Ishikawa (cell line): ENCODE results near the gene C2CD2.

ENCODE experiments used
- CEBPB ChIP-seq: IDR thresholded peaks from 2 replicates; pipeline ENCODE4 v1.6.1; 2012
- EP300 ChIP-seq: IDR thresholded peaks from 2 replicates; pipeline ENCODE4 v1.6.1; 2012; ENCODE audit warnings: borderline replicate concordance
- FOXM1 ChIP-seq: IDR thresholded peaks from 2 replicates; pipeline ENCODE4 v1.6.1; 2012; ENCODE audit warnings: low read depth, borderline replicate concordance
- NFIC ChIP-seq: IDR thresholded peaks from 2 replicates; pipeline ENCODE4 v1.6.1; 2012
- RAD21 ChIP-seq: IDR thresholded peaks from 2 replicates; pipeline ENCODE4 v1.6.1; 2012; ENCODE audit warnings: low read depth
- REST ChIP-seq: IDR thresholded peaks from 2 replicates; pipeline ENCODE4 v1.6.1; 2012; ENCODE audit warnings: low read depth, mild to moderate bottlenecking
- TAF1 ChIP-seq: IDR thresholded peaks from 2 replicates; pipeline ENCODE4 v1.6.1; 2012; ENCODE audit warnings: low read depth, mild to moderate bottlenecking
- TEAD4 ChIP-seq: IDR thresholded peaks from 2 replicates; pipeline ENCODE4 v1.6.1; 2012
- USF1 ChIP-seq: IDR thresholded peaks from 2 replicates; pipeline ENCODE4 v1.6.1; 2012
- YY1 ChIP-seq: IDR thresholded peaks from 2 replicates; pipeline ENCODE4 v1.6.1; 2012; ENCODE audit warnings: low read depth
- ZBTB7A ChIP-seq: IDR thresholded peaks from 2 replicates; pipeline ENCODE4 v1.6.1; 2012; ENCODE audit warnings: low read depth
- TF ChIP-seq, protein P1 (sequence below): IDR thresholded peaks from 2 replicates; pipeline ENCODE4 v1.6.1; 2012

DNA sequence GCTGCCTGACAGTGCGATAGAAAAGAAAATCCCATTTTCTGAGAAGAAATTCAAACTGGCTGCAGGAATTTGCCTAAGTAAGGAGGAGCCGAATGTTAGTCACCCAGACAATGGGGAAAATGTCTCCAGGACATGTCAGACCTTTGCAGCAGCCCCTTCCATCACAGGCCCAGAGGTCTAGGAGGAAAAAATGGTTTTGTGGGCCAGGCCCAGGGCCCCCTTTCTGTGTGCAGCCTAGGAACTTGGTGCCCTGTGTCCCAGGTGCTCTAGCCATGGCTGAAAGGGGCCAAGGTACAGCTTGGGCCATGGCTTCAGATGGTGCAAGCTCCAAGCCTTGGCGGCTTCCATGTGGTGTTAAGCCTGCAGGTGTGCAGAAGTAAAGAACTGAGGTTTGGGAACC lies 41.8 kb upstream of the C2CD2 start:
- no peak for TF ChIP-seq YY1
- no peak for TF ChIP-seq REST
- TF ChIP-seq, protein P1, sequence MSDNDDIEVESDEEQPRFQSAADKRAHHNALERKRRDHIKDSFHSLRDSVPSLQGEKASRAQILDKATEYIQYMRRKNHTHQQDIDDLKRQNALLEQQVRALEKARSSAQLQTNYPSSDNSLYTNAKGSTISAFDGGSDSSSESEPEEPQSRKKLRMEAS: no peak
- TF ChIP-seq TAF1: no peak
- TF ChIP-seq CEBPB: no peak
- TF ChIP-seq FOXM1: no peak
- TF ChIP-seq EP300: no peak
- TF ChIP-seq USF1: no peak
- TF ChIP-seq RAD21: no peak
- no peak for TF ChIP-seq NFIC
- no peak for TF ChIP-seq ZBTB7A
- no peak for TF ChIP-seq TEAD4
